ENCODE results near the gene TPK1.

DNA sequence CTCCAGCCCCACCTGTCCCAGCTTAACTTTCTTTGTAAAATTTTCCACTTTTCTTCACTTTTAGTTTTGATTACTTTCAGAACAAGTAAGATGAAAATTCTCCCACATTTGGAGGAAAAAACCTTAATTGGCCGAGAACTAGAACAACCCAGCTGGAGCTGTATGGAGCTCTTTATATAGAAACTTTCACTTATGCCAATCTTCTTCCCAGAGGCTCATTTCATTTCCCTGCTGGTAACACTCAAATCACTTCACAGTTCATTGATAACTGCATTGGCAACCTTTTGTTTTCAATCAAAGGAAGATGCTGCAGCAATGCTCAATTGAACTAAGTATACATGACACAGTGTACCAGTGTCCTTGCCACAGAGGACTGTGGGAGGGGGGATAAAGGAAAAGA, 256.2 kb downstream of the TPK1 start:
- TF ChIP-seq CTCF (conservative IDR thresholded peaks at IDR 0.05 in 1 of 2, IDR thresholded peaks at IDR 0.05 in 1 of 2; ENCODE audit: extremely low read depth in 1 of 2, insufficient read depth in 1 of 2, low read depth in 1 of 2, low read length in 2 of 2) (no peak), EZH2 (IDR thresholded peaks at IDR 0.05; ENCODE audit: borderline replicate concordance, low read length) (no peak)
